ENCODE measurements around the gene CLIC5.

DNA sequence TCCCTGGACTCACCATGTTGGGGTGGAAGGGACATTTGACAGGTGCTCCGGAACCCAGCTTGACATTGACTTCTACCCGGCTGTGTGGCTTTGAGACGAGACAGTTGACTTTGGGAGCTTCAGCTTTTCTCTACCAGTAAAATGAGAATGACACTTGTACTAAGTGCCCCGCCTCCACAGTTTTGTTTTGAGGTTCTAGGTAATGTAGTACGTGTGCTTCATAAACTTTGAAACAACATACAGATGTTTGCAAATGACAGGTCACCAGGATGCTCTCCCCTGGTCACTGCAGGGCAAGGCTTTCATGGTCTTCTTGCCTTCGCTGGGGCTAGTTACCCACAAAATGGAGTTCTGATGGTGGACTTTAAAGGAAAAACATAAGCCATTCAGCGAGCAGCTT, 31.3 kb downstream of the CLIC5 start:
- TF ChIP-seq, protein P1, sequence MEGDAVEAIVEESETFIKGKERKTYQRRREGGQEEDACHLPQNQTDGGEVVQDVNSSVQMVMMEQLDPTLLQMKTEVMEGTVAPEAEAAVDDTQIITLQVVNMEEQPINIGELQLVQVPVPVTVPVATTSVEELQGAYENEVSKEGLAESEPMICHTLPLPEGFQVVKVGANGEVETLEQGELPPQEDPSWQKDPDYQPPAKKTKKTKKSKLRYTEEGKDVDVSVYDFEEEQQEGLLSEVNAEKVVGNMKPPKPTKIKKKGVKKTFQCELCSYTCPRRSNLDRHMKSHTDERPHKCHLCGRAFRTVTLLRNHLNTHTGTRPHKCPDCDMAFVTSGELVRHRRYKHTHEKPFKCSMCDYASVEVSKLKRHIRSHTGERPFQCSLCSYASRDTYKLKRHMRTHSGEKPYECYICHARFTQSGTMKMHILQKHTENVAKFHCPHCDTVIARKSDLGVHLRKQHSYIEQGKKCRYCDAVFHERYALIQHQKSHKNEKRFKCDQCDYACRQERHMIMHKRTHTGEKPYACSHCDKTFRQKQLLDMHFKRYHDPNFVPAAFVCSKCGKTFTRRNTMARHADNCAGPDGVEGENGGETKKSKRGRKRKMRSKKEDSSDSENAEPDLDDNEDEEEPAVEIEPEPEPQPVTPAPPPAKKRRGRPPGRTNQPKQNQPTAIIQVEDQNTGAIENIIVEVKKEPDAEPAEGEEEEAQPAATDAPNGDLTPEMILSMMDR (IDR thresholded peaks at IDR 0.05; ENCODE audit: poor library complexity, severe bottlenecking) = no peak
- no peak for TF ChIP-seq TAF1 (IDR thresholded peaks at IDR 0.05; ENCODE audit: low read depth)
- TF ChIP-seq SMC3 (conservative IDR thresholded peaks at IDR 0.05; ENCODE audit: poor library complexity) = no peak
- TF ChIP-seq EZH2 (IDR thresholded peaks at IDR 0.05; ENCODE audit: borderline replicate concordance, insufficient read depth, low read length, poor library complexity, severe bottlenecking) = no peak
- TF ChIP-seq RAD21 (conservative IDR thresholded peaks at IDR 0.05) = no peak
- TF ChIP-seq MXI1 (conservative IDR thresholded peaks at IDR 0.05; ENCODE audit: poor library complexity, severe bottlenecking) = no peak
- TF ChIP-seq, protein P2, sequence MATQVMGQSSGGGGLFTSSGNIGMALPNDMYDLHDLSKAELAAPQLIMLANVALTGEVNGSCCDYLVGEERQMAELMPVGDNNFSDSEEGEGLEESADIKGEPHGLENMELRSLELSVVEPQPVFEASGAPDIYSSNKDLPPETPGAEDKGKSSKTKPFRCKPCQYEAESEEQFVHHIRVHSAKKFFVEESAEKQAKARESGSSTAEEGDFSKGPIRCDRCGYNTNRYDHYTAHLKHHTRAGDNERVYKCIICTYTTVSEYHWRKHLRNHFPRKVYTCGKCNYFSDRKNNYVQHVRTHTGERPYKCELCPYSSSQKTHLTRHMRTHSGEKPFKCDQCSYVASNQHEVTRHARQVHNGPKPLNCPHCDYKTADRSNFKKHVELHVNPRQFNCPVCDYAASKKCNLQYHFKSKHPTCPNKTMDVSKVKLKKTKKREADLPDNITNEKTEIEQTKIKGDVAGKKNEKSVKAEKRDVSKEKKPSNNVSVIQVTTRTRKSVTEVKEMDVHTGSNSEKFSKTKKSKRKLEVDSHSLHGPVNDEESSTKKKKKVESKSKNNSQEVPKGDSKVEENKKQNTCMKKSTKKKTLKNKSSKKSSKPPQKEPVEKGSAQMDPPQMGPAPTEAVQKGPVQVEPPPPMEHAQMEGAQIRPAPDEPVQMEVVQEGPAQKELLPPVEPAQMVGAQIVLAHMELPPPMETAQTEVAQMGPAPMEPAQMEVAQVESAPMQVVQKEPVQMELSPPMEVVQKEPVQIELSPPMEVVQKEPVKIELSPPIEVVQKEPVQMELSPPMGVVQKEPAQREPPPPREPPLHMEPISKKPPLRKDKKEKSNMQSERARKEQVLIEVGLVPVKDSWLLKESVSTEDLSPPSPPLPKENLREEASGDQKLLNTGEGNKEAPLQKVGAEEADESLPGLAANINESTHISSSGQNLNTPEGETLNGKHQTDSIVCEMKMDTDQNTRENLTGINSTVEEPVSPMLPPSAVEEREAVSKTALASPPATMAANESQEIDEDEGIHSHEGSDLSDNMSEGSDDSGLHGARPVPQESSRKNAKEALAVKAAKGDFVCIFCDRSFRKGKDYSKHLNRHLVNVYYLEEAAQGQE (IDR thresholded peaks at IDR 0.05; ENCODE audit: borderline replicate concordance) = no peak
